ENCODE measurements around the gene FLOT1.

GRCh38 chr6:30685157-30686008 lies 57.1 kb downstream of the FLOT1 start:
- TF ChIP-seq EZH2 (IDR thresholded peaks at IDR 0.05; ENCODE audit: borderline replicate concordance, insufficient read depth, low read depth, low read length, poor library complexity, severe bottlenecking), result no peak
- TF ChIP-seq, protein P1, sequence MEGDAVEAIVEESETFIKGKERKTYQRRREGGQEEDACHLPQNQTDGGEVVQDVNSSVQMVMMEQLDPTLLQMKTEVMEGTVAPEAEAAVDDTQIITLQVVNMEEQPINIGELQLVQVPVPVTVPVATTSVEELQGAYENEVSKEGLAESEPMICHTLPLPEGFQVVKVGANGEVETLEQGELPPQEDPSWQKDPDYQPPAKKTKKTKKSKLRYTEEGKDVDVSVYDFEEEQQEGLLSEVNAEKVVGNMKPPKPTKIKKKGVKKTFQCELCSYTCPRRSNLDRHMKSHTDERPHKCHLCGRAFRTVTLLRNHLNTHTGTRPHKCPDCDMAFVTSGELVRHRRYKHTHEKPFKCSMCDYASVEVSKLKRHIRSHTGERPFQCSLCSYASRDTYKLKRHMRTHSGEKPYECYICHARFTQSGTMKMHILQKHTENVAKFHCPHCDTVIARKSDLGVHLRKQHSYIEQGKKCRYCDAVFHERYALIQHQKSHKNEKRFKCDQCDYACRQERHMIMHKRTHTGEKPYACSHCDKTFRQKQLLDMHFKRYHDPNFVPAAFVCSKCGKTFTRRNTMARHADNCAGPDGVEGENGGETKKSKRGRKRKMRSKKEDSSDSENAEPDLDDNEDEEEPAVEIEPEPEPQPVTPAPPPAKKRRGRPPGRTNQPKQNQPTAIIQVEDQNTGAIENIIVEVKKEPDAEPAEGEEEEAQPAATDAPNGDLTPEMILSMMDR (IDR thresholded peaks at IDR 0.05), result no peak

Measured in B cell (primary cell).